NCI-H1092 treated with DMSO at 0.1 percent for 48 hours (cell line): Measurements from ENCODE around the gene TRAPPC2.

Experiments
- DNase-seq: peaks from one replicate; lab custom pipeline; 2025; lab: John Stamatoyannopoulos, UW

The TRAPPC2 gene

GRCh38 chrX:13734278-13735172 lies at the start of gene TRAPPC2, which contains the start of gene OFD1:
TSS of gene TRAPPC2 (minus strand) at chrX:13734620. CDS start at chrX:13719963, 14,657 bp downstream.
TSS of gene OFD1 (plus strand) at chrX:13734748. CDS start at chrX:13735072, 324 bp downstream.
- DNase-seq = peak; percentile 96

GRCh38 chrX:13780868-13781427 lies 46.5 kb upstream of the TRAPPC2 start:
- no peak for DNase-seq

- DNase-seq = no peak
Observed at GRCh38 chrX:13778916-13779315, 44.5 kb upstream of the TRAPPC2 start.

GRCh38 chrX:13776387-13776786 lies 42.0 kb upstream of the TRAPPC2 start:
- DNase-seq = no peak

- DNase-seq = no peak
Observed at GRCh38 chrX:13775837-13776236, 41.4 kb upstream of the TRAPPC2 start.

- DNase-seq = peak; percentile 35
Observed at GRCh38 chrX:13774696-13775095, 40.3 kb upstream of the TRAPPC2 start.

- DNase-seq = no peak
Observed at GRCh38 chrX:13770013-13770535, 35.7 kb upstream of the TRAPPC2 start.

GRCh38 chrX:13768939-13769338 lies 34.5 kb upstream of the TRAPPC2 start:
- no peak for DNase-seq

- DNase-seq = peak; percentile 7
Observed at GRCh38 chrX:13764765-13765164, 30.3 kb upstream of the TRAPPC2 start.

- DNase-seq = no peak
Observed at GRCh38 chrX:13764281-13764680, 29.9 kb upstream of the TRAPPC2 start.

GRCh38 chrX:13763489-13763888 lies 29.1 kb upstream of the TRAPPC2 start:
- DNase-seq = peak; percentile 10

- no peak for DNase-seq
Observed at GRCh38 chrX:13761606-13762414, 27.4 kb upstream of the TRAPPC2 start.

- DNase-seq = no peak
Observed at GRCh38 chrX:13760426-13760825, 26.0 kb upstream of the TRAPPC2 start.

GRCh38 chrX:13759152-13759718 lies 24.8 kb upstream of the TRAPPC2 start:
- no peak for DNase-seq

- no peak for DNase-seq
Observed at GRCh38 chrX:13756381-13756780, 22.0 kb upstream of the TRAPPC2 start.

- no peak for DNase-seq
Observed at GRCh38 chrX:13755254-13755653, 20.8 kb upstream of the TRAPPC2 start.

- no peak for DNase-seq
Observed at GRCh38 chrX:13754765-13755164, 20.3 kb upstream of the TRAPPC2 start.

- no peak for DNase-seq
Observed at GRCh38 chrX:13752646-13753045, 18.2 kb upstream of the TRAPPC2 start.

- DNase-seq = no peak
Observed at GRCh38 chrX:13752141-13752540, 17.7 kb upstream of the TRAPPC2 start.

GRCh38 chrX:13750812-13751211 lies 16.4 kb upstream of the TRAPPC2 start:
- no peak for DNase-seq

- DNase-seq = peak; percentile 48
Observed at GRCh38 chrX:13750204-13750603, 15.8 kb upstream of the TRAPPC2 start.

GRCh38 chrX:13748486-13748885 lies 14.1 kb upstream of the TRAPPC2 start:
- no peak for DNase-seq
